Measurements from ENCODE around the gene PCDHGC4.

Gene PCDHGC4

DNA sequence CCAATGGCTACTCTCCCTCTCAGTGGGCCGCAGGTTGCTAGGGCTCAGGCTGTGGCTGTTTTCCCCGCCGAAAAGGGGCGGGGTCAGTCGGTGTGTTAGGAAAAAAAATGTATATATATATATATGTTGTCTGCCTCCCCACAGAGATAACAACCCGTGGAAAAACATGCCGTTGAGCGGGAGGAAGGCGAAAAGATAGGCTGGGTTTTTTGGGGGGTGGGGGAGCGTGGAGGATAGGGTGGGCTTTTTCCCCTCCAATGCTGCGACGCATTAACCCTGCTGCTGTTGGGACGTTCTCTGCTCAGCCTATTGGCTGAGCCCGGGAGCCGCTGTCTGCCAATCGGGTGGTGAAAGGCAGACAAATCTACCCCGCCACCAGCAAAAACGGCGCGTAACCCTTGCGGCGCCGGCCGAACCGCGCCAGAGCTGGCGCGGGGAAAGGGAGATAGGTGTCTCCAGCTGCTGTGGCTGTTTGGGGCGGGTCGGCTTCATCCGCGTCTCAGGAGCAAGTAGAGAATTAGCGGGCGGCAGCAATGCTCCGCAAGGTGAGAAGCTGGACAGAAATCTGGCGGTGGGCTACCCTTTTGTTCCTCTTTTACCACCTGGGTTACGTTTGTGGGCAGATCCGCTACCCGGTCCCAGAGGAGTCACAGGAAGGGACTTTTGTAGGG is at the start of gene PCDHGC4:
Gene PCDHGC4 (plus strand): TSS at position 390 of the 671 bp plus-strand sequence. CDS start 144 bp downstream, at position 534.
- no peak for DNase-seq

DNA sequence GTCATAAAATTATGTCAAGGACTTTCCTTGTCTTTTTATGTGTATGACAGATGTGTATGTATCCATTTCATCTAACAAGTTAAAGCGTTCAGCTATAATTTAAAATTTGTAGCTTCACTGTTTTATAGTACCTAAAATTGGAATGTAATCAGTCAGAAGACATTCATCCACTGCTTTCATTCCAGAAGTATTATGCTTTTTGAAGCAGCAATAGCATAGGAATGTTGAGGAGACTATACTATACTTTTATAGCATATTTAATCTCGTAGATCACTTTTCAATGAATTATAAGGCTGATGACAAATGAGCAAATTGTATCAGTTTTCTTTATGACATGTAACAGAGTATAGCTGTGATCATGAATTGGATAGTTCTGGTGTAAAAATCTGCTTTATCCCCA is 47.6 kb upstream of the PCDHGC4 start:
- no peak for DNase-seq

DNA sequence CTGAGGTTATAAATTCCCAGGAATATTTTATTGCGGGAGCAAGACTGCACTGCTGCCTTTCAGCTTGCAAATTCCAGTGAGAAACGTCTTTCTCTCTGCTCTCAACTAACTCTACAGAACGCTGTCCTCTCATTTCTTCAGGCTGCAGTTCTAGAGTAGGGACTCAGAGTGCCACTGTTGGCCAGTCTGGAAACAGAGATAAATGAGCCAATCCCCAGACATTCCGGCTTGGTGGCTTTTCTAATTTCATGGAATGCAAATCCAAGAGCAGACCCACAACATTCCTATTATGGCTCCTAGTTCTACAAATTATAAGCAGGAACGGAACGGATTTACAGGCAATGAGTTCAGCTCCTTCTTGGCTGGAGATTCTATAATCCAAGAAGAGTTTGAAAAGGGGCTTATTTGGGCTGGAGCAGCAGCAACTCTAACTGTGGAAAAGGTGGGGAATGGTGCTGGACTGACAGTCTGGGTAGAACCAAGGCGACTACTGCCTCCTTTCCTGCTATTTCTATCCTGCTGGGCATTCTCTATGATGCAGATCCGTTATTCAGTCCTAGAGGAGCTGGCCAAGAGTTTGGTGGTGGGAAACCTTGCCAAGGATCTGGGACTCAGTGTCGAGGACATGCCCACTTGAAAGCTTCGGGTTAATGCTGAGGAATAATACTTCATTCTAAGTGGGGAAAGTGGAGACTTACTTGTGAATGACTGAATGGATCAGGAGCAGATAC is 45.3 kb upstream of the PCDHGC4 start:
- no peak for DNase-seq

DNA sequence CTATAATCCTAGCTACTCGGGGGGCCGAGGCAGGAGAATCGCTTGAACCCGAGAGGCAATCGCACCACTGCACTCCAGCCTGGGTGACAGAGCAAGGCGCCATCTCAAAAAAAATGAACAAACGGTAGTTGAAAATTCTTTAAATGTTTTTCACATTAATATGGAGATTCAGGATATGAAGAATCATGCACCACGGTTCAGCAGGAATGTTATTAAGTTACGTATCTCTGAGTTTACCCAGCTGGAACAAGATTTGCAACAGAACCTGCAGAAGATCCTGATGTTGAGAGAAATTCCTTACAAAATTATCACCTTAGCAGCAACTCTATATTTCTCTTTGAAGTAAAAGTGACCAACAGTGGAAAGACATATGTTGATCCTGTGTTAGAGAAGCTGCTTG is 44.5 kb upstream of the PCDHGC4 start:
- no peak for DNase-seq

DNA sequence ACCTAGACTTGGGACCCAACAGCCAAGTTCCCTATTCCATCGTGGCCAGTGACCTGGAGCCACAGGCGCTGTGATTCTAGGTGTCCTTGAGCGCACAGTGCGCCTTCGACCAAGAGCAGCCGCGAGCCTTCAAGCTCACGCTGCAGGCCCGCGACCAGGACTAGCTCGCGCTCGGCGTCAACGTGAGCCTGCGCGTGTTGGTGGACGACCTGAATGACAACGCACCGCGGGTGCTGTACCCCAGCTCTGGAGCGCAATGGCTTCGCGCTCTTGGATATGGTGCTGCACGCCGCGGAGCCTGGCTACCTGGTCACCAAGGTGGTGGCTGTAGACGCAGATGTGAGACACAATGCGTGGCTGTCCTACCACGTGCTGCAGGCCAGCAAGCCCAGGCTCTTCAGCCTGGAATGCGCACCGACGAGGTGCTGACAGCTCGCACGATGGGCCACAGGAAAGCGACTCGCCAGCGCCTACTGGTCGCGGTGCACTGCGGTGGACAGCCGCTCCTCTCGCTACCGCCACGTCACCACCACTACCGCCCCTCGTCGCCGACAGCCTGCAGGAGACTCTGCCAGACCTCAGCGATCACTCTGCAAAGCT is 43.2 kb upstream of the PCDHGC4 start:
- DNase-seq: no peak

DNA sequence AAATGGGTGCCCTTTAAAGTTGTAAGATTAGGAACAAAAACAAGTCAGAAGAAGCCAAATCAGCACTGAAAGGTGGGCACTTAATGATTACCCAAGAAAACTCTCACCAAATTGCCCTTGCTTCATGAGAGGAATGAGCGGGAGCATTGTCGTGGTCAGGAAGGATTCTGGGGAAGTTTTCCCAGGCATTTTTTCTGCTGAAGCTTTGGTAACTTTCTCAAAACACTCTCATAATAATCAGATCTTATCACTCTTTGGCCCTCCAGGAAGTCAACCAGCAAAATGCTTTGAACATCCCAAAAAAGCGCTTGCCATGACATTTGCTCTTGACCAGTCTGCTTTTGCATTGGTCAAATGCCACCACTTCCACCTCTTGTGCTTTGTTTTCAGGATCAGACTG is 19.5 kb upstream of the PCDHGC4 start:
- DNase-seq: no peak

DNA sequence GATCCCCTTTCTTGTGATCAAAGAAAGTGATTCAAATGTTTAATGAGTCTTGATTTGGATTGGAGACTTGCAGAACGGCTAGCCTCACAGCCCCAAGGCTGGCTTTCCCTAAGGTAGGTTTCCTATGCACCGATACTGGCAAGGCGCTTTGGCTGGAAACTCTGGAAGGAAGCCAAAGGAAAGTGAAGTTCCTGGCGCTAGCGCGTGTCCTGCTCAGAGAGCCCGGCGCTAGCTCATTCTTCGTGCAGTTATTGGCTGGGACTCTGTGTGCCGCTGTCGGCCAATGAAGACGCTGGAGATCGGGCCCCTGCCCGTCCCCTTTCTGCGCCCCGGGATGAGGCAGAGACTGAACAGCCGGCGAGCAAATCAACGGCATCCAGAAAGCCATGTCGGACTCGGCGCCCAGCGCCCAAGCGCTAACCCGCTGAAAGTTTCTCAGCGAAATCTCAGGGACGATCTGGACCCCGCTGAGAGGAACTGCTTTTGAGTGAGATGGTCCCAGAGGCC is 9.2 kb upstream of the PCDHGC4 start, which contains the start of gene PCDHGC3:
Gene PCDHGC3 (plus strand): TSS at position 342 of the 507 bp plus-strand sequence. CDS start 151 bp downstream, at position 493.
- peak; percentile 62 to 70 for DNase-seq

DNA sequence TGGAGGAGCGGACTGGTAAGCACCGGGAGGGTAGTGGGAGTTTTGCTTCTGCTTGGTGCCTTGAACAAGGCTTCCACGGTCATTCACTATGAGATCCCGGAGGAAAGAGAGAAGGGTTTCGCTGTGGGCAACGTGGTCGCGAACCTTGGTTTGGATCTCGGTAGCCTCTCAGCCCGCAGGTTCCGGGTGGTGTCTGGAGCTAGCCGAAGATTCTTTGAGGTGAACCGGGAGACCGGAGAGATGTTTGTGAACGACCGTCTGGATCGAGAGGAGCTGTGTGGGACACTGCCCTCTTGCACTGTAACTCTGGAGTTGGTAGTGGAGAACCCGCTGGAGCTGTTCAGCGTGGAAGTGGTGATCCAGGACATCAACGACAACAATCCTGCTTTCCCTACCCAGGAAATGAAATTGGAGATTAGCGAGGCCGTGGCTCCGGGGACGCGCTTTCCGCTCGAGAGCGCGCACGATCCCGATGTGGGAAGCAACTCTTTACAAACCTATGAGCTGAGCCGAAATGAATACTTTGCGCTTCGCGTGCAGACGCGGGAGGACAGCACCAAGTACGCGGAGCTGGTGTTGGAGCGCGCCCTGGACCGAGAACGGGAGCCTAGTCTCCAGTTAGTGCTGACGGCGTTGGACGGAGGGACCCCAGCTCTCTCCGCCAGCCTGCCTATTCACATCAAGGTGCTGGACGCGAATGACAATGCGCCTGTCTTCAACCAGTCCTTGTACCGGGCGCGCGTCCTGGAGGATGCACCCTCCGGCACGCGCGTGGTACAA is 8.5 kb upstream of the PCDHGC4 start:
- DNase-seq: peak; percentile 19 to 30

DNA sequence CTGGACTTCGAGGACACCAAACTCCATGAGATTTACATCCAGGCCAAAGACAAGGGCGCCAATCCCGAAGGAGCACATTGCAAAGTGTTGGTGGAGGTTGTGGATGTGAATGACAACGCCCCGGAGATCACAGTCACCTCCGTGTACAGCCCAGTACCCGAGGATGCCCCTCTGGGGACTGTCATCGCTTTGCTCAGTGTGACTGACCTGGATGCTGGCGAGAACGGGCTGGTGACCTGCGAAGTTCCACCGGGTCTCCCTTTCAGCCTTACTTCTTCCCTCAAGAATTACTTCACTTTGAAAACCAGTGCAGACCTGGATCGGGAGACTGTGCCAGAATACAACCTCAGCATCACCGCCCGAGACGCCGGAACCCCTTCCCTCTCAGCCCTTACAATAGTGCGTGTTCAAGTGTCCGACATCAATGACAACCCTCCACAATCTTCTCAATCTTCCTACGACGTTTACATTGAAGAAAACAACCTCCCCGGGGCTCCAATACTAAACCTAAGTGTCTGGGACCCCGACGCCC is 7.7 kb upstream of the PCDHGC4 start:
- DNase-seq: no peak

DNA sequence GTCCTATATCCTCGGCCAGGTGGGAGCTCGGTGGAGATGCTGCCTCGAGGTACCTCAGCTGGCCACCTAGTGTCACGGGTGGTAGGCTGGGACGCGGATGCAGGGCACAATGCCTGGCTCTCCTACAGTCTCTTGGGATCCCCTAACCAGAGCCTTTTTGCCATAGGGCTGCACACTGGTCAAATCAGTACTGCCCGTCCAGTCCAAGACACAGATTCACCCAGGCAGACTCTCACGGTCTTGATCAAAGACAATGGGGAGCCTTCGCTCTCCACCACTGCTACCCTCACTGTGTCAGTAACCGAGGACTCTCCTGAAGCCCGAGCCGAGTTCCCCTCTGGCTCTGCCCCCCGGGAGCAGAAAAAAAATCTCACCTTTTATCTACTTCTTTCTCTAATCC is 7.0 kb upstream of the PCDHGC4 start:
- DNase-seq: no peak

DNA sequence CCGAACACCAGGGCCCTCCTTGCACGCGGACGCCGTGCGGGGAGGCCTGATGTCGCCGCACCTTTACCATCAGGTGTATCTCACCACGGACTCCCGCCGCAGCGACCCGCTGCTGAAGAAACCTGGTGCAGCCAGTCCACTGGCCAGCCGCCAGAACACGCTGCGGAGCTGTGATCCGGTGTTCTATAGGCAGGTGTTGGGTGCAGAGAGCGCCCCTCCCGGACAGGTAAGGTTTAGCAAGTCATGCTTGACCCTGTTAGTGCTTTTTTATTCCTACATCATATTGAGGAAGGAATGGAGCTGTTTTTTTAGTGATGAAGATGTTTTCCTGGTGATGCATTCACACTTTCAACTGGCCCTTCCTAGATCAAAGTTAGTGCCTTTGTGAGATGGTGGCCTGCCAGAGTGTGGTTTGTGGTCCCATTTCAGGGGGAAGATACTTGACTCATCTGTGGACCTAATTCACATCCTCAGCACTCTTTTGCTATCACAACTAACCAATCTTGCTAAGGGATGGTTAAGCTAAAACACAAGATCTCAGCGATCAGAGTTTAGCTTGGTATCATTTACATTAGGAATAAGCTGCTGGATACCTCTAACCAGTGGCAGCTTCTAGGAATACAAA is 6.4 kb upstream of the PCDHGC4 start:
- no peak for DNase-seq

DNA sequence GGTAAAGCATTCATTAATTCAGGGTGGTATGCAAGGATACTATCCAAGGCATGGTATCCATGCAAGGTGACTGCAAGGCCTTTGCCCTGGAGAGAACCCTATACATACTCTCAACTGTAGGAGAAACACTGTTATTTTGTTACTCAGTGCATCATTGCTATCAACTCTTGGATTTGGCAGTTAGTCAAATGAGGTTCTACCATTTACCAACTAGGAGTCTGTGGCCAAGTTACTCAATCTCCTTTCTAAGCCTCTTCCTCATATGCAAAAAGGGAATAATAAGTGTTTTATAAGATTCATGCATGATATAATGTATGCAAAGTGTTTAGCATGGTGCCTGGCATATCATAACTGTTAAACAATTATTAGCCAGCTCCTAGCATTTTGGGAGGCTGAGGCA is 5.1 kb upstream of the PCDHGC4 start:
- DNase-seq: no peak

DNA sequence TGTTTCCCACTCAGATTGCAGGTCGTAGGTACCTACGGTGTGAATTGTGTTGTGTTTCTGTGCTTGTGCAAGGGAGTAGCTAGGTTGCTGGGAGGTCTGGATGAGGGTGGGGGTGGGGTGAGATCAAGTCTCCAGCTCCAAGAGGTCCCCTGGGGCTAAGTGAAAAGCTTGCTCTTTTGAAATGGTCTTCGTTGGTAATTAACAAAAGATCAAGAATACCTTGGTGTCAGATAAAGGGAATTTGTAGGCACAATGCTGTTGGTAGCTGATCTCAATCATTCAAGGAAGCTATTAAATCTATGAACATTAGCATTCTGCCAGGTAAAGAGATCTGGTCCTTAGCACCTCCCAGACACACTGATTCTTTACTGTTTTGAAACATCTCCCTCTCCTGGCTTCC is 928 bp upstream of the PCDHGC4 start:
- no peak for DNase-seq

DNA sequence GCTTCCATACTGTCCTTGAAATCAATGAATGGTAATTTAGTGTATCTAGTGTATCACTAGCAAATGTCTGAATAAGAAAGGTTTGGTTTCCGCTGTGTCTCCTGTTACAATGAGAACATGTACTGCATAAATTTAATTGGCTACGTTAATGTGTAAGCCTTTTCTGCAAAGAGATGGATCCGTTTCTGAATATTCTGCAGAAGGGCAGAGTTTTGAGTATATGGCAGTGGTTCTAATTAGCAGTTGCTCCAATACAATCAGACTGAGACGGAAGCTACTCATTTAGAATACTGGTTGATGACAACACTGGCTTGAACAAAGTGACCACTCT is 555 bp upstream of the PCDHGC4 start:
- DNase-seq: no peak

DNA sequence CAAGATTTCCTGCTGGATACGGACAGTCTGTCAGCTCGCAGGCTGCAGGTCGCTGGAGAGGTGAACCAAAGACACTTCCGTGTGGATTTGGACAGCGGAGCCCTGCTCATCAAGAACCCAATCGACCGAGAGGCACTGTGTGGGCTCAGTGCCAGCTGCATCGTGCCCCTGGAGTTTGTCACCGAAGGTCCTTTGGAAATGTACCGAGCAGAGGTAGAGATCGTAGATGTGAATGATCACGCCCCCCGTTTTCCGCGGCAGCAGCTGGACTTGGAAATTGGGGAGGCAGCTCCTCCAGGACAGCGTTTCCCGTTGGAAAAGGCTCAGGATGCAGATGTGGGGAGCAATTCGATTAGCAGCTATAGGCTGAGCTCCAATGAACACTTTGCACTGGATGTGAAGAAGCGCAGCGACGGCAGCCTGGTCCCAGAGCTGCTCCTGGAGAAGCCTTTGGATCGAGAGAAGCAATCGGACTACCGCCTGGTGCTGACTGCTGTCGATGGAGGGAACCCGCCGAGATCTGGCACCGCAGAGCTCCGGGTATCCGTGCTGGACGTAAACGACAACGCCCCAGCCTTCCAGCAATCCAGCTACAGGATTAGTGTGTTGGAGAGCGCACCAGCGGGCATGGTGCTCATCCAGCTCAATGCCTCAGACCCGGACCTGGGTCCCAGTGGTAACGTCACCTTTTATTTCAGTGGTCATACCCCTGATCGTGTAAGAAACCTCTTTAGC is 658 bp downstream of the PCDHGC4 start:
- no peak for DNase-seq

DNA sequence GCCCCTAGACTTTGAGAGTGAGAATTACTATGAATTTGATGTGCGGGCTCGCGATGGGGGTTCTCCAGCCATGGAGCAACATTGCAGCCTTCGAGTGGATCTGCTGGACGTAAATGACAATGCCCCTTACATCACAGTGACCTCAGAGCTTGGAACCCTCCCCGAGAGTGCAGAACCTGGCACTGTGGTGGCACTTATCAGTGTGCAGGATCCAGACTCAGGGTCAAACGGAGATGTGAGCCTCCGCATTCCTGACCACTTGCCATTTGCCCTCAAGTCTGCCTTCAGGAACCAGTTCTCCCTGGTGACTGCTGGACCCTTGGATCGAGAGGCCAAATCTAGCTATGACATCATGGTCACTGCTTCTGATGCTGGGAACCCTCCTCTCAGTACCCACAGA is 1.3 kb downstream of the PCDHGC4 start:
- no peak for DNase-seq

DNA sequence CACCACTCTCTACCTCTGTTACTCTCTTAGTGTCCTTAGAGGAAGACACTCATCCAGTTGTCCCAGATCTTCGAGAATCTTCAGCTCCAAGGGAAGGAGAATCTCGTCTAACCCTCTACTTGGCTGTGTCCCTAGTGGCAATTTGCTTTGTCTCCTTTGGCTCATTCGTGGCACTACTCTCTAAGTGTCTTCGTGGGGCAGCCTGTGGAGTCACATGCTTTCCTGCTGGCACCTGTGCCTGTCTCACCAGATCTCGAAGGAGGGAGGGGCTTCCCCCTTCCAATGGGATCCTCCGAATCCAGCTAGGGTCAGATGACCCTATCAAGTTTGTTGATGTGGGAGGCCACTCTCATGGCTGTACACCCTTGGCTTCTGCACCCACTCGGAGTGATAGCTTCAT is 2.3 kb downstream of the PCDHGC4 start:
- no peak for DNase-seq

DNA sequence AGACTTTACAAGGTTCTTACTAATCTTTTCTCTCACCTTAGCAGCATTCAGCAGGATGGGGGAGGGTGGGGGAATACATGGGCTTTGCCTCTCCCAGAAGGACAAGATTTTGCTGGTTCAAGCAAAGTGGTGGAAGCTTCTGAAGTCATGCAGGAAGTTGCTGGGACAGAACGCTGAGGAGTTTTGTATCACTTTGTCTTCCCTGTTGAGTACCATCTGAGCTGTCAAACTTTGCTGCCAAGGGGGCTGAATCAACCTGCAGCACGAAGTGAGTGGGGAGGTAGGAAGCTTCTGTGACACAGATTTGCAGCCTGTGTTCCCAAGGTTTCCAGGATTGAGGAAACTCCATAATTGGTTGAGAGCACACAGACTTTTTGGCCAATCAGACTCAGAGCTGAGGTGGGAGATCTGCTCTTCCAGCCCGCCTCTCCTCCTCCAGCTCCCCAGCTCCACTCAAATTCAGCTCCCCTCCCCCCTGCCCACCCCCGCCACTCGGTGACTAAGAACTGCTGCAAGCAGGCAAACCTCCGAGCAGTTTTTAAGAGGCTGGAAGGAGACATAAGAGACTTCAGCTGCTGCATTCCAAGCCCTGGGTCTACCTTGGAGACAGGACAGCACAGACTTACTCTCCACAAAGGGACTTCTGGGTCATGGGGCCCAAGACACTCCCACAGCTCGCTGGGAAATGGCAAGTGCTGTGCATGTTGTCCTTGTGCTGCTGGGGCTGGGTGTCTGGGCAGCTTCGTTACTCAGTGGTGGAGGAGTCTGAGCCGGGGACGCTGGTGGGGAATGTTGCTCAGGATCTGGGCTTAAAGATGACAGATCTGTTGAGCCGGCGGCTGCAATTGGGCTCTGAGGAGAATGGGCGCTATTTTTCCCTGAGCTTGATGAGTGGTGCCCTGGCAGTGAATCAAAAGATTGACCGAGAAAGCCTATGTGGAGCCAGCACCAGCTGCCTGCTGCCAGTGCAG is 4.0 kb downstream of the PCDHGC4 start, which contains the start of gene PCDHGC5:
Gene PCDHGC5 (plus strand): TSS at position 491 of the 971 bp plus-strand sequence. CDS start 160 bp downstream, at position 651.
- no peak for DNase-seq

DNA sequence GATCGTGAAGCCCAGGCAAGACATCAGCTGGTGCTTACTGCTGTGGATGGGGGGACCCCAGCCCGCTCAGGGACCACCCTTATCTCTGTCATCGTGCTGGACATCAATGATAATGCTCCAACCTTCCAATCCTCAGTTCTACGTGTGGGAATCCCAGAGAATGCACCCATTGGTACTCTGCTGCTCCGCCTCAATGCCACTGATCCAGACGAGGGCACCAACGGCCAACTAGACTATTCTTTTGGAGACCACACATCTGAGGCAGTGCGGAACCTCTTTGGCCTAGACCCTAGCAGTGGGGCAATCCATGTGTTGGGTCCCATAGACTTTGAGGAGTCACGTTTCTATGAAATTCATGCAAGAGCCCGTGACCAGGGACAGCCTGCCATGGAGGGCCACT is 5.0 kb downstream of the PCDHGC4 start:
- no peak for DNase-seq

DNA sequence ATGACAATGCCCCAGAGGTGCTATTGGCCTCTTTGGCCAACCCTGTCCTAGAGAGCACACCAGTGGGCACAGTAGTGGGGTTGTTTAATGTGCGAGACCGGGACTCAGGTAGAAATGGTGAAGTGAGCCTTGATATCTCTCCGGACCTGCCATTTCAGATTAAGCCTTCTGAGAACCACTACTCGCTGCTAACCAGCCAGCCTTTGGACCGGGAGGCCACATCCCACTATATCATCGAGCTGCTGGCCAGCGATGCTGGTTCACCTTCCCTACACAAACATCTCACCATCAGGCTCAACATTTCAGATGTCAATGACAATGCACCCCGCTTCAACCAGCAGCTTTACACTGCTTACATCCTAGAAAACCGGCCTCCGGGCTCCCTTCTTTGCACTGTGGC is 5.4 kb downstream of the PCDHGC4 start:
- DNase-seq: no peak
